IMR-90 (cell line): Measurements from ENCODE around the gene TPCN1. TPM values are rescaled to one million over a fixed set of nuclear protein-coding genes. Genes with fewer than 3 reads are reported as not detected.

Source experiments
- ATAC-seq: fragments of 200-7000 bp; cut with Tn5 transposase; 2 replicates; pipeline ENCODE4 v1.9.1; 2020; ENCODE audit warnings: low read depth, mild to moderate bottlenecking, moderate library complexity
- BruUV-seq: library from RNA; stranded (reverse); fragments of 400-500 nt; replicated peaks from 2 replicates; lab custom pipeline; 2021; lab: Mats Ljungman, UMichigan
- CTCF ChIA-PET: fragments of 300-600 bp; formaldehyde crosslinking; extraction: SDS; loops from one replicate; lab custom pipeline; 2021; ENCODE audit warnings: antibody characterized with exemption; lab: Yijun Ruan, JAX
- POLR2A ChIA-PET: fragments of 300-600 bp; sonication (Branson Sonifier 250); formaldehyde crosslinking; loops from one replicate; lab custom pipeline; 2022; ENCODE audit warnings: antibody characterized with exemption; ENCODE audit not compliant: unreplicated experiment; lab: Charles Lee
- DNase-seq: peaks from one replicate; pipeline ENCODE4 v3.0.0; 2013
- H2AFZ ChIP-seq: replicated peaks from 2 replicates; pipeline ENCODE3; 2013; ENCODE audit warnings: low read length, mild to moderate bottlenecking; ENCODE audit not compliant: poor library complexity
- H2AK5ac ChIP-seq: 2 replicates; pipeline ENCODE4 v1.6.1; 2013; ENCODE audit warnings: low read depth, low read length, inconsistent platforms
- H2AK9ac ChIP-seq: replicated peaks from 2 replicates; pipeline ENCODE3; 2013; ENCODE audit warnings: mild to moderate bottlenecking, low read depth, low read length, moderate library complexity; ENCODE audit not compliant: poor library complexity
- H2BK120ac ChIP-seq: 2 replicates; pipeline ENCODE4 v1.6.1; 2013; ENCODE audit warnings: low read depth, low read length, inconsistent platforms
- H2BK15ac ChIP-seq: 3 replicates; pipeline ENCODE4 v1.6.1; 2013; ENCODE audit warnings: low read depth, low read length, inconsistent platforms
- H2BK20ac ChIP-seq: 2 replicates; pipeline ENCODE4 v1.6.1; 2013; ENCODE audit warnings: low read depth, mild to moderate bottlenecking, inconsistent platforms, low read length, moderate library complexity
- H2BK5ac ChIP-seq: 2 replicates; pipeline ENCODE4 v1.6.1; 2013; ENCODE audit warnings: mild to moderate bottlenecking, low read depth, low read length, inconsistent platforms; ENCODE audit not compliant: poor library complexity, severe bottlenecking
- H3K14ac ChIP-seq: replicated peaks from 2 replicates; pipeline ENCODE4 v1.6.1; 2013; ENCODE audit warnings: low read depth, low read length, inconsistent platforms
- H3K18ac ChIP-seq: 2 replicates; pipeline ENCODE4 v1.6.1; 2013; ENCODE audit warnings: low read depth, low read length, control low read depth
- H3K23ac ChIP-seq: 2 replicates; pipeline ENCODE4 v1.6.1; 2013; ENCODE audit warnings: low read depth, low read length, inconsistent platforms
- H3K27ac ChIP-seq: 2 replicates; pipeline ENCODE4 v1.5.1; 2013; ENCODE audit warnings: mild to moderate bottlenecking, control low read depth, low read length; ENCODE audit not compliant: insufficient read depth
- H3K27me3 ChIP-seq: 2 replicates; pipeline ENCODE4 v1.6.1; 2013; ENCODE audit warnings: low read length; ENCODE audit not compliant: control insufficient read depth, insufficient read depth
- H3K36me3 ChIP-seq: 2 replicates; pipeline ENCODE4 v1.6.1; 2013; ENCODE audit warnings: low read length, mixed read lengths; ENCODE audit not compliant: control insufficient read depth, insufficient read depth
- H3K4ac ChIP-seq: 2 replicates; pipeline ENCODE4 v1.6.1; 2013; ENCODE audit warnings: low read depth, low read length, inconsistent platforms
- H3K4me1 ChIP-seq: 2 replicates; pipeline ENCODE4 v1.6.1; 2013; ENCODE audit warnings: low read length, mixed read lengths; ENCODE audit not compliant: control insufficient read depth, insufficient read depth
- H3K4me2 ChIP-seq: 2 replicates; pipeline ENCODE4 v1.6.1; 2013; ENCODE audit warnings: low read depth, mild to moderate bottlenecking, control low read depth, low read length, moderate library complexity
- H3K4me3 ChIP-seq: 2 replicates; pipeline ENCODE4 v1.5.1; 2013; ENCODE audit warnings: low read depth, mild to moderate bottlenecking, control low read depth, low read length, moderate library complexity; ENCODE audit not compliant: insufficient read depth
- H3K56ac ChIP-seq: 2 replicates; pipeline ENCODE4 v1.6.1; 2013; ENCODE audit warnings: low read length, inconsistent platforms; ENCODE audit not compliant: insufficient read depth; ENCODE audit errors: extremely low read depth
- H3K79me1 ChIP-seq, 2 experiments: 2 replicates each; pipeline ENCODE4 v1.6.1; 2013; ENCODE audit warnings: low read length in 2 of 2, inconsistent platforms in 1 of 2, low read depth in 1 of 2
- H3K9ac ChIP-seq: 2 replicates; pipeline ENCODE4 v1.6.1; 2013; ENCODE audit warnings: low read depth, low read length, control low read depth
- H3K9me1 ChIP-seq: 2 replicates; pipeline ENCODE4 v1.6.1; 2013; ENCODE audit warnings: low read length, inconsistent platforms; ENCODE audit not compliant: insufficient read depth
- H3K9me3 ChIP-seq: 2 replicates; pipeline ENCODE4 v1.6.1; 2013; ENCODE audit warnings: low read length; ENCODE audit not compliant: control insufficient read depth, insufficient read depth
- H4K20me1 ChIP-seq: 2 replicates; pipeline ENCODE4 v1.6.1; 2013; ENCODE audit warnings: low read length, inconsistent platforms; ENCODE audit not compliant: insufficient read depth
- H4K5ac ChIP-seq: 2 replicates; pipeline ENCODE4 v1.6.1; 2013; ENCODE audit warnings: mild to moderate bottlenecking, low read depth, low read length, control low read depth
- H4K8ac ChIP-seq, 2 experiments: 2 replicates each; pipeline ENCODE4 v1.6.1; 2013; ENCODE audit warnings: low read depth in 2 of 2, low read length in 2 of 2, control low read depth in 1 of 2, inconsistent platforms in 1 of 2
- H4K91ac ChIP-seq: 2 replicates; pipeline ENCODE4 v1.6.1; 2013; ENCODE audit warnings: low read depth, low read length, inconsistent platforms; ENCODE audit not compliant: insufficient read depth
- BHLHE40 ChIP-seq: fragments of 150-350 bp; IDR thresholded peaks from 2 replicates; pipeline ENCODE4 v1.6.1; 2016; ENCODE audit warnings: mild to moderate bottlenecking, low read depth, low read length
- CEBPB ChIP-seq: IDR thresholded peaks from 2 replicates; pipeline ENCODE4 v1.6.1; 2012; ENCODE audit warnings: low read depth, low read length, improper control_type of control experiment
- CHD1 ChIP-seq: IDR thresholded peaks from 2 replicates; pipeline ENCODE4 v1.6.1; 2012; ENCODE audit warnings: low read depth, low read length, improper control_type of control experiment
- FOS ChIP-seq: fragments of 150-350 bp; IDR thresholded peaks from 2 replicates; pipeline ENCODE4 v1.6.1; 2016; ENCODE audit warnings: low read depth, low read length
- RFX5 ChIP-seq: IDR thresholded peaks from 2 replicates; pipeline ENCODE4 v1.8.0; 2012; ENCODE audit warnings: low read depth, mild to moderate bottlenecking, low read length, moderate library complexity
- SMC3 ChIP-seq: fragments of 150-350 bp; IDR thresholded peaks from 2 replicates; pipeline ENCODE4 v1.6.1; 2016; ENCODE audit warnings: low read depth, mild to moderate bottlenecking, antibody characterized with exemption, low read length, moderate library complexity
- WGBS, 2 experiments: methylation state at CpG; one replicate each; pipeline versions ENCODE4 v1.1.5 to v1.1.7; 2013; ENCODE audit warnings: missing lambda C conversion rate in 2 of 2; ENCODE audit not compliant: insufficient read length in 1 of 2; ENCODE audit errors: extremely low coverage in 2 of 2; 5-methylcytosine and 5-hydroxymethylcytosine counted together
- dilution Hi-C: fragments of 300-500 bp; cut with HindIII; formaldehyde crosslinking; loops from one replicate; pipeline ENCODE4 v1.14.3; 2018; ENCODE audit warnings: low sequenced_read_pairs; ENCODE audit not compliant: unreplicated experiment
- in situ Hi-C: fragments of 300-500 bp; cut with MboI; formaldehyde crosslinking; loops from 3 replicates; pipeline ENCODE4 v1.14.3; 2019; ENCODE audit warnings: low sequenced_read_pairs, inconsistent platforms, mixed read lengths
- intact Hi-C: fragments of 100-400 bp; cut with micrococcal nuclease; formaldehyde crosslinking; loops from 2 replicates; pipeline ENCODE4 v1.10.0; 2022
- polyA plus RNA-seq, 3 experiments: library from polyadenylated mRNA; depleted of rRNA; stranded (reverse); fragments of >200 nt; gene quantifications; 2 replicates each; pipeline ENCODE4 v1.2.3, GENCODE V29; 2012; ENCODE audit warnings: low replicate concordance in 1 of 3
- total RNA-seq: library from RNA; depleted of rRNA; stranded (reverse); fragments of >200 nt; gene quantifications from 2 replicates; pipeline ENCODE4 v1.2.3, GENCODE V29; 2012

The TPCN1 gene
- total and polyA plus RNA-seq, 2 of the 4 experiments (the other 2 are of a cell fraction) = 2.0 to 13.2 TPM

- H2BK5ac ChIP-seq = no peak overlapping the region
- intact Hi-C loops (no loop called here), in situ Hi-C loops (no loop called here), dilution Hi-C loops (no loop called here)
- H3K18ac ChIP-seq = no peak overlapping the region
- no peak overlapping the region for H2BK15ac ChIP-seq
- no peak overlapping the region for H3K14ac ChIP-seq
- POLR2A ChIA-PET = no interaction called here
- no peak overlapping the region for H3K56ac ChIP-seq
- CTCF ChIA-PET = interaction anchor here (0.7 to 0.8 kb wide), 2 partner anchors 10 to 21 kb away, joined by 3 read pairs; no protein-coding TSS in a partner anchor
- H2BK20ac ChIP-seq = no peak overlapping the region
- H4K5ac ChIP-seq = no peak overlapping the region
- no peak overlapping the region for H3K27ac ChIP-seq
- BruUV-seq = no TSS peak
- no peaks in the 10 kb centered on the region for H3K79me1 ChIP-seq
- no peak overlapping the region for H3K23ac ChIP-seq
- ATAC-seq (no peak), DNase-seq (no peak)
- no peak overlapping the region for H3K4me2 ChIP-seq
- no peak overlapping the region for H2BK120ac ChIP-seq
- H3K9ac ChIP-seq = no peak overlapping the region
- 0 out of 2 replicates have a peak overlapping the region, but pooled peaks have one; percentile 88 for H2AK5ac ChIP-seq
- H3K36me3 ChIP-seq = peaks cover 29% of the 10 kb centered on the region
- TF ChIP-seq FOS = no peak
- TF ChIP-seq CHD1 = no peak
- no peak for TF ChIP-seq RFX5
- no peak for TF ChIP-seq CEBPB
- no peak for TF ChIP-seq SMC3
- no peak for TF ChIP-seq BHLHE40
- H3K9me1 ChIP-seq = peaks cover 13% of the 10 kb centered on the region; the same call in 1 of the 2 replicates
- no peak overlapping the region for H2AFZ ChIP-seq
- no peak overlapping the region for H4K91ac ChIP-seq
- peaks cover 10% of the 10 kb centered on the region for H3K4me1 ChIP-seq
- no peak overlapping the region for H4K8ac ChIP-seq
- H3K4me3 ChIP-seq = no peak overlapping the region
- H3K9me3 ChIP-seq = peaks cover 4% of the 10 kb centered on the region
- H2AK9ac ChIP-seq = no peak overlapping the region
- no peaks in the 10 kb centered on the region for H4K20me1 ChIP-seq
- WGBS, 2 experiments = 82% methylated on average over 11 of the region's 25 CpGs; no CpG with 5 or more reads in 1 of the 2 experiments
- no peak overlapping the region for H3K4ac ChIP-seq
- no peaks in the 10 kb centered on the region for H3K27me3 ChIP-seq
These were observed 11.7 kb downstream of the TPCN1 start for GRCh38 chr12:113232840-113233585.
